SK-N-SH (cell line): ENCODE results near the gene SPOCK3. TPM values are rescaled to one million over a fixed set of nuclear protein-coding genes. Genes with fewer than 3 reads are reported as not detected.

ENCODE experiments used
- CTCF ChIA-PET: fragments of 300-600, 350-600 bp; formaldehyde crosslinking; extraction: SDS; loops from one replicate; lab custom pipeline; 2021; lab: Yijun Ruan, JAX
- POLR2A ChIA-PET: fragments of 350-600 bp; sonication (Branson Sonifier 250); formaldehyde crosslinking; extraction: SDS; loops from one replicate; lab custom pipeline; 2020; ENCODE audit warnings: antibody characterized with exemption, inconsistent platforms; lab: Yijun Ruan, JAX
- DNase-seq: peaks from one replicate; pipeline ENCODE4 v3.0.0; 2012
- H2AFZ ChIP-seq: fragments of 200-600 bp; sonication (generic); 2 replicates; pipeline ENCODE4 v1.8.1; 2016; ENCODE audit warnings: antibody characterized with exemption, mild to moderate bottlenecking, low read depth
- H3F3A ChIP-seq: fragments of 200-600 bp; sonication (generic); replicated peaks from 2 replicates; pipeline ENCODE3; 2016; ENCODE audit warnings: antibody characterized with exemption, mild to moderate bottlenecking; ENCODE audit not compliant: insufficient read depth
- H3K27ac ChIP-seq, 2 experiments: fragments of 200-500 bp in 1 of 2; fragments of 200-600 bp in 1 of 2; sonication (Bioruptor generic) in 1 of 2; sonication (generic), shearing (Covaris generic) in 1 of 2; 2 replicates each; pipeline versions ENCODE4 v1.5.1 to v1.6.1; 2014 to 2016; ENCODE audit warnings: low read depth in 2 of 2, inconsistent platforms in 1 of 2, low read length in 1 of 2, mild to moderate bottlenecking in 1 of 2, mixed read lengths in 1 of 2
- H3K27me3 ChIP-seq: fragments of 200-600 bp; sonication (generic), shearing (Covaris generic); 2 replicates; pipeline ENCODE4 v1.6.1; 2016; ENCODE audit warnings: mixed run types; ENCODE audit not compliant: insufficient read depth
- H3K36me3 ChIP-seq, 2 experiments: fragments of 200-500 bp in 1 of 2; fragments of 200-600 bp in 1 of 2; sonication (Bioruptor generic) in 1 of 2; sonication (generic) in 1 of 2; replicated peaks in 1 of 2; 2 replicates each; pipeline versions ENCODE3 to v1.5.1; 2014 to 2016; ENCODE audit warnings: low read length in 1 of 2, mild to moderate bottlenecking in 1 of 2; ENCODE audit not compliant: insufficient read depth in 2 of 2, control insufficient read depth in 1 of 2
- H3K4me1 ChIP-seq, 2 experiments: fragments of 200-500 bp in 1 of 2; fragments of 200-600 bp in 1 of 2; sonication (Bioruptor generic) in 1 of 2; sonication (generic), shearing (Covaris generic) in 1 of 2; 2 replicates each; pipeline versions ENCODE4 v1.5.1 to v1.6.1; 2014 to 2016; ENCODE audit warnings: low read depth in 1 of 2, low read length in 1 of 2, mixed run types in 1 of 2; ENCODE audit not compliant: insufficient read depth in 2 of 2, control insufficient read depth in 1 of 2
- H3K4me2 ChIP-seq: fragments of 200-600 bp; sonication (generic), shearing (Covaris generic); 2 replicates; pipeline ENCODE4 v1.6.1; 2017; ENCODE audit warnings: mixed run types
- H3K4me3 ChIP-seq, 2 experiments: fragments of 200-500 bp in 1 of 2; fragments of 200-600 bp in 1 of 2; sonication (Bioruptor generic) in 1 of 2; sonication (generic), shearing (Covaris generic) in 1 of 2; 2 replicates each; pipeline versions ENCODE4 v1.5.1 to v1.8.1; 2014 to 2016; ENCODE audit warnings: low read depth in 2 of 2, inconsistent platforms in 1 of 2, low read length in 1 of 2, mild to moderate bottlenecking in 1 of 2, mixed read lengths in 1 of 2, moderate library complexity in 1 of 2
- H3K79me2 ChIP-seq: fragments of 200-600 bp; sonication (generic); 2 replicates; pipeline ENCODE4 v1.8.1; 2017; ENCODE audit warnings: mild to moderate bottlenecking; ENCODE audit not compliant: insufficient read depth
- H3K9ac ChIP-seq: fragments of 200-600 bp; sonication (generic); 2 replicates; pipeline ENCODE4 v1.6.1; 2017; ENCODE audit warnings: mixed run types
- H3K9me2 ChIP-seq: fragments of 200-600 bp; sonication (generic); 2 replicates; pipeline ENCODE4 v1.6.1; 2017; ENCODE audit warnings: mixed run types
- H3K9me3 ChIP-seq: fragments of 200-600 bp; sonication (generic); 2 replicates; pipeline ENCODE4 v1.6.1; 2017; ENCODE audit warnings: mixed run types, mild to moderate bottlenecking, moderate library complexity
- H4K20me1 ChIP-seq: fragments of 200-600 bp; sonication (generic); 2 replicates; pipeline ENCODE4 v1.6.1; 2017; ENCODE audit warnings: mild to moderate bottlenecking, mixed run types; ENCODE audit not compliant: insufficient read depth
- CHD2 ChIP-seq: fragments of 150-350 bp; IDR thresholded peaks from 2 replicates; pipeline ENCODE4 v1.6.1; 2018; ENCODE audit warnings: low read length; ENCODE audit not compliant: partially characterized antibody
- ELF1 ChIP-seq: IDR thresholded peaks from 2 replicates; pipeline ENCODE4 v1.4.0; 2012
- EZH2phosphoT487 ChIP-seq: fragments of 200-600 bp; sonication (generic); IDR thresholded peaks from 2 replicates; pipeline ENCODE4 v1.6.1; 2017; ENCODE audit warnings: low read depth, mixed run types, mild to moderate bottlenecking, antibody characterized with exemption, moderate library complexity, borderline replicate concordance
- FOSL2 ChIP-seq: IDR thresholded peaks from 2 replicates; pipeline ENCODE4 v1.4.0; 2012; ENCODE audit warnings: low read depth, mild to moderate bottlenecking, moderate library complexity, borderline replicate concordance
- FOXJ3 ChIP-seq: sonication (generic); formaldehyde crosslinking; IDR thresholded peaks from 2 replicates; pipeline ENCODE4 v1.5.1; 2020; ENCODE audit warnings: mild to moderate bottlenecking, missing genetic modification reagents
- GATA2 ChIP-seq: sonication (generic); formaldehyde crosslinking; IDR thresholded peaks from 2 replicates; pipeline ENCODE4 v1.5.0; 2020; ENCODE audit warnings: mild to moderate bottlenecking, missing genetic modification reagents
- IRF3 ChIP-seq: fragments of 150-350 bp; IDR thresholded peaks from 2 replicates; pipeline ENCODE4 v1.6.1; 2016; ENCODE audit warnings: mild to moderate bottlenecking, low read depth, low read length
- MEF2A ChIP-seq: IDR thresholded peaks from 2 replicates; pipeline ENCODE4 v1.4.0; 2012; ENCODE audit warnings: low read depth, borderline replicate concordance
- NFIC ChIP-seq: IDR thresholded peaks from 2 replicates; pipeline ENCODE4 v1.4.0; 2012; ENCODE audit warnings: borderline replicate concordance
- POLR2AphosphoS5 ChIP-seq: IDR thresholded peaks from 2 replicates; pipeline ENCODE4 v1.6.1; 2012; ENCODE audit warnings: low read depth, low read length
- RAD21 ChIP-seq: IDR thresholded peaks from 2 replicates; pipeline ENCODE4 v1.6.1; 2012; ENCODE audit warnings: mild to moderate bottlenecking, low read length
- RXRA ChIP-seq: IDR thresholded peaks from 2 replicates; pipeline ENCODE4 v1.4.0; 2012; ENCODE audit warnings: low read depth, mild to moderate bottlenecking, borderline replicate concordance
- SMC3 ChIP-seq: IDR thresholded peaks from 2 replicates; pipeline ENCODE4 v1.6.1; 2012; ENCODE audit warnings: low read depth, low read length, improper control_type of control experiment
- TAF1 ChIP-seq: IDR thresholded peaks from 2 replicates; pipeline ENCODE4 v1.6.1; 2012; ENCODE audit warnings: low read depth, mild to moderate bottlenecking, low read length, moderate library complexity, borderline replicate concordance
- TCF12 ChIP-seq: IDR thresholded peaks from 2 replicates; pipeline ENCODE4 v1.4.0; 2012
- TEAD4 ChIP-seq: IDR thresholded peaks from 2 replicates; pipeline ENCODE4 v1.4.0; 2012; ENCODE audit warnings: mild to moderate bottlenecking, borderline replicate concordance; ENCODE audit not compliant: insufficient read depth
- USF2 ChIP-seq: fragments of 150-350 bp; IDR thresholded peaks from 2 replicates; pipeline ENCODE4 v1.6.1; 2017; ENCODE audit warnings: antibody characterized with exemption, low read length, low read depth, borderline replicate concordance
- ZBTB33 ChIP-seq: IDR thresholded peaks from 2 replicates; pipeline ENCODE4 v1.4.0; 2012; ENCODE audit warnings: low read depth, borderline replicate concordance
- polyA plus RNA-seq, 3 experiments: library from polyadenylated mRNA; depleted of rRNA; stranded (reverse); fragments of >200 nt; gene quantifications; 2 replicates each; pipeline ENCODE4 v1.2.3, GENCODE V29; 2012

SPOCK3 gene
- polyA plus RNA-seq, 1 of the 3 experiments (the other 2 are of a cell fraction) = not detected

GRCh38 chr4:167079762-167080161, 154.5 kb downstream of the SPOCK3 start:
- H3F3A ChIP-seq = no peaks in the 10 kb centered on the region
- CTCF ChIA-PET = no interaction called here

More at GRCh38 chr4:167079762-167080161, 154.5 kb downstream of the SPOCK3 start:
- H3K4me1 ChIP-seq = no peaks in the 10 kb centered on the region
- H3K9me3 ChIP-seq = no peaks in the 10 kb centered on the region
- no peak overlapping the region for H3K9ac ChIP-seq
- H3K9me2 ChIP-seq = no peaks in the 10 kb centered on the region
- no peak overlapping the region for H3K4me3 ChIP-seq
- H4K20me1 ChIP-seq = no peaks in the 10 kb centered on the region
- H3K27me3 ChIP-seq = no peaks in the 10 kb centered on the region
- H3K27ac ChIP-seq = no peak overlapping the region
- no peak overlapping the region for H3K4me2 ChIP-seq
- DNase-seq = no peak
- no peaks in the 10 kb centered on the region for H3K36me3 ChIP-seq
- POLR2A ChIA-PET = no interaction called here
- TF ChIP-seq IRF3 = no peak
- TF ChIP-seq POLR2AphosphoS5 = no peak
- no peak for TF ChIP-seq SMC3
- TF ChIP-seq GATA2 (CRISPR knock-in tag) = no peak
- TF ChIP-seq MEF2A = no peak
- TF ChIP-seq EZH2phosphoT487 = no peak
- TF ChIP-seq RAD21 = no peak
- TF ChIP-seq ZBTB33 = no peak
- TF ChIP-seq RXRA = no peak
- no peak for TF ChIP-seq FOXJ3 (CRISPR knock-in tag)
- TF ChIP-seq TEAD4 = no peak
- no peak for TF ChIP-seq FOSL2
- TF ChIP-seq USF2 = no peak
- no peak for TF ChIP-seq CHD2
- no peak for TF ChIP-seq TAF1
- TF ChIP-seq ELF1 = no peak
- no peak for TF ChIP-seq NFIC
- no peak for TF ChIP-seq TCF12
- no peak overlapping the region for H2AFZ ChIP-seq
- no peaks in the 10 kb centered on the region for H3K79me2 ChIP-seq
